ENCODE measurements around the gene APBA1. TPM values are rescaled to one million over a fixed set of nuclear protein-coding genes. Genes with fewer than 3 reads are reported as not detected.

The APBA1 gene
- total and polyA plus RNA-seq, 2 donors (not counting 1 experiment from before 2014, with no cell fraction given), result 0.01 to 0.05 TPM

DNA sequence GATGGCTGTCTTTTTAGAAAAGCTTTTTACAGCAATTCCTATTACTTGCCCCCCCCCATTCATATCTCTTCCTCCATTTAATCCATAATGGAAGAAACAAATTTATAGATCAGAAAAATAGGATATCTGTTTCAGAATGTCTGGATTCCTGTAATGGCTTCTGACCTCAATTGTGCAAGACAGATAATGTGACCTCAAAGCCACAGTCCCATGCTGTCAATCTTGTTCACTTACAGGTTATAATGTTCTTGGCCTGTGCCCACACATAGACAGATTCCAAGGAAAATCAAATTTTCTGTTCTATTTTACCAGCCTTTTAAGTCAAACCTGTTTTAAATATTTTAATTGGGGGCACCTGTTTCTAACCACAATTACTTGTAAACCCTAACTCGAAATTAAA is 203.8 kb downstream of the APBA1 start:
- WGBS (ENCODE audit: insufficient coverage), result no CpG with 5 or more reads among the region's 1 CpG
- H3K9ac ChIP-seq (ENCODE audit: low read length), result no peak overlapping the region
- ATAC-seq (ENCODE audit: low read depth), result no peak
- H3K79me2 ChIP-seq (ENCODE audit: control insufficient read depth, insufficient read depth, low read length), result no peaks in the 10 kb centered on the region
- H2AFZ ChIP-seq (ENCODE audit: insufficient read depth, low read depth, low read length, poor library complexity, severe bottlenecking), result no peak overlapping the region
- no peaks in the 10 kb centered on the region for H3K36me3 ChIP-seq (replicated peaks in 1 of 2; ENCODE audit: control extremely low read depth in 1 of 2, control insufficient read depth in 1 of 2, extremely low read depth in 1 of 2, insufficient read depth in 2 of 2, low read length in 1 of 2)
- intact Hi-C loops (cut with micrococcal nuclease), result no loop called here
- Mint-ChIP-seq H3K4me3 (no peak overlapping the region), H3K9me3 (ENCODE audit: insufficient read depth) (no peaks in the 10 kb centered on the region), H3K27ac (no peak overlapping the region), H3K4me1 (no peaks in the 10 kb centered on the region), H3K27me3 (no peaks in the 10 kb centered on the region)
- no peaks in the 10 kb centered on the region for H3K4me1 ChIP-seq (ENCODE audit: control insufficient read depth in 2 of 2, insufficient read depth in 2 of 2, low read length in 2 of 2)
- no peaks in the 10 kb centered on the region for H3K9me3 ChIP-seq (ENCODE audit: control extremely low read depth in 1 of 3, control insufficient read depth in 2 of 3, insufficient read depth in 1 of 3, low read length in 2 of 3)
- TF ChIP-seq, protein P1, sequence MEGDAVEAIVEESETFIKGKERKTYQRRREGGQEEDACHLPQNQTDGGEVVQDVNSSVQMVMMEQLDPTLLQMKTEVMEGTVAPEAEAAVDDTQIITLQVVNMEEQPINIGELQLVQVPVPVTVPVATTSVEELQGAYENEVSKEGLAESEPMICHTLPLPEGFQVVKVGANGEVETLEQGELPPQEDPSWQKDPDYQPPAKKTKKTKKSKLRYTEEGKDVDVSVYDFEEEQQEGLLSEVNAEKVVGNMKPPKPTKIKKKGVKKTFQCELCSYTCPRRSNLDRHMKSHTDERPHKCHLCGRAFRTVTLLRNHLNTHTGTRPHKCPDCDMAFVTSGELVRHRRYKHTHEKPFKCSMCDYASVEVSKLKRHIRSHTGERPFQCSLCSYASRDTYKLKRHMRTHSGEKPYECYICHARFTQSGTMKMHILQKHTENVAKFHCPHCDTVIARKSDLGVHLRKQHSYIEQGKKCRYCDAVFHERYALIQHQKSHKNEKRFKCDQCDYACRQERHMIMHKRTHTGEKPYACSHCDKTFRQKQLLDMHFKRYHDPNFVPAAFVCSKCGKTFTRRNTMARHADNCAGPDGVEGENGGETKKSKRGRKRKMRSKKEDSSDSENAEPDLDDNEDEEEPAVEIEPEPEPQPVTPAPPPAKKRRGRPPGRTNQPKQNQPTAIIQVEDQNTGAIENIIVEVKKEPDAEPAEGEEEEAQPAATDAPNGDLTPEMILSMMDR (IDR thresholded peaks at IDR 0.05), result no peak
- TF ChIP-seq EZH2 (IDR thresholded peaks at IDR 0.05; ENCODE audit: borderline replicate concordance, insufficient read depth, low read depth, low read length, poor library complexity, severe bottlenecking), result no peak
- no peak overlapping the region for H3K4me2 ChIP-seq (replicated peaks; ENCODE audit: low read depth, low read length, poor library complexity, severe bottlenecking)
- CTCF ChIA-PET, result no interaction called here
- DNase-seq, result no peak
- no peak overlapping the region for H3K27ac ChIP-seq (ENCODE audit: low read length in 2 of 2)
- POLR2A ChIA-PET, result no interaction called here
- H4K20me1 ChIP-seq (ENCODE audit: control insufficient read depth, insufficient read depth, low read length, poor library complexity, severe bottlenecking), result no peaks in the 10 kb centered on the region
- H3K4me3 ChIP-seq (ENCODE audit: control extremely low read depth in 1 of 5, extremely low read depth in 1 of 5, insufficient read depth in 1 of 5, low read depth in 2 of 5, low read length in 4 of 5), result no peak overlapping the region
- H3K27me3 ChIP-seq (replicated peaks in 1 of 4; ENCODE audit: control extremely low read depth in 1 of 4, control insufficient read depth in 3 of 4, insufficient read depth in 4 of 4, low read length in 3 of 4), result no peaks in the 10 kb centered on the region

- WGBS (ENCODE audit: insufficient coverage), result 97% methylated on average over 7 of the region's 8 CpGs
- ChIA-PET CTCF (no interaction called here), POLR2A (no interaction called here)
- Mint-ChIP-seq H3K27ac (no peak overlapping the region), H3K9me3 (ENCODE audit: insufficient read depth) (no peaks in the 10 kb centered on the region), H3K4me1 (no peaks in the 10 kb centered on the region), H3K4me3 (no peak overlapping the region), H3K27me3 (no peaks in the 10 kb centered on the region)
- ATAC-seq (ENCODE audit: low read depth) (no peak), DNase-seq (no peak)
- H4K20me1 ChIP-seq (ENCODE audit: control insufficient read depth, insufficient read depth, low read length, poor library complexity, severe bottlenecking), result no peaks in the 10 kb centered on the region
- H3K27me3 ChIP-seq (replicated peaks in 1 of 4; ENCODE audit: control extremely low read depth in 1 of 4, control insufficient read depth in 3 of 4, insufficient read depth in 4 of 4, low read length in 3 of 4), result no peaks in the 10 kb centered on the region
- no peak for TF ChIP-seq EZH2 (IDR thresholded peaks at IDR 0.05; ENCODE audit: borderline replicate concordance, insufficient read depth, low read depth, low read length, poor library complexity, severe bottlenecking)
- TF ChIP-seq, protein P1 (IDR thresholded peaks at IDR 0.05), result no peak
- H3K4me3 ChIP-seq (ENCODE audit: control extremely low read depth in 1 of 5, extremely low read depth in 1 of 5, insufficient read depth in 1 of 5, low read depth in 2 of 5, low read length in 4 of 5), result no peak overlapping the region
- no peaks in the 10 kb centered on the region for H3K36me3 ChIP-seq (replicated peaks in 1 of 2; ENCODE audit: control extremely low read depth in 1 of 2, control insufficient read depth in 1 of 2, extremely low read depth in 1 of 2, insufficient read depth in 2 of 2, low read length in 1 of 2)
- H3K9ac ChIP-seq (ENCODE audit: low read length), result no peak overlapping the region
- H2AFZ ChIP-seq (ENCODE audit: insufficient read depth, low read depth, low read length, poor library complexity, severe bottlenecking), result no peak overlapping the region
- no peaks in the 10 kb centered on the region for H3K4me1 ChIP-seq (ENCODE audit: control insufficient read depth in 2 of 2, insufficient read depth in 2 of 2, low read length in 2 of 2)
- H3K79me2 ChIP-seq (ENCODE audit: control insufficient read depth, insufficient read depth, low read length), result no peaks in the 10 kb centered on the region
- H3K9me3 ChIP-seq (ENCODE audit: control extremely low read depth in 1 of 3, control insufficient read depth in 2 of 3, insufficient read depth in 1 of 3, low read length in 2 of 3), result no peaks in the 10 kb centered on the region
- H3K4me2 ChIP-seq (replicated peaks; ENCODE audit: low read depth, low read length, poor library complexity, severe bottlenecking), result no peak overlapping the region
- no peak overlapping the region for H3K27ac ChIP-seq (ENCODE audit: low read length in 2 of 2)
- intact Hi-C loops (cut with micrococcal nuclease), result no loop called here
Measured at GRCh38 chr9:69466151-69466550, 206.0 kb downstream of the APBA1 start.

All from B cell (primary cell).